ENCODE measurements around the gene NDUFB5.

NDUFB5 gene

DNA sequence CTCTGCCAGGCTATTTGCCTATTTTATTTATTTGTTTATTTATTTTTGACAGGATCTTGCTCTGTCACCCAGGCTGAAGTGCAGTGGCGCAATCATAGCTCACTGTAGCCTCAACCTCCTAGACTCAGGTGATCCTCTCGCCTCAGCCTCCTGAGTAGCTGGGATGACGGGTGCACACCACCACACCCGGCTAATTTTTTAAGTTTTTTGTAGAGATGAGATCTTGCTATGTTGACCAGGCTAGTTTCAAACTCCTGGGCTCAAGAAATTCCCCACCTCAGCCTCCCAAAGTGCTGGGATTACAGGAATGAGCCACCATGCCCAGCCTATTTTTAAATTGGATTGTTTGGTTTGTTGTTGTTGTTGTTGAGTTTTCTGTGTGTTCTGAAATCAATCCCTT is 5.5 kb downstream of the NDUFB5 start:
- H3K4me3 ChIP-seq (ENCODE audit: low read depth, low read length, poor library complexity, severe bottlenecking): no peak overlapping the region
- H3K36me3 ChIP-seq (ENCODE audit: insufficient read depth, low read length): peaks cover 29% of the 10 kb centered on the region
- H4K20me1 ChIP-seq (ENCODE audit: insufficient read depth, low read length): no peaks in the 10 kb centered on the region
- no peaks in the 10 kb centered on the region for H3K9me3 ChIP-seq (ENCODE audit: low read length)
- peaks cover 44% of the 10 kb centered on the region for H3K4me1 ChIP-seq (ENCODE audit: insufficient read depth, low read length, severe bottlenecking)
- TF ChIP-seq, protein P1, sequence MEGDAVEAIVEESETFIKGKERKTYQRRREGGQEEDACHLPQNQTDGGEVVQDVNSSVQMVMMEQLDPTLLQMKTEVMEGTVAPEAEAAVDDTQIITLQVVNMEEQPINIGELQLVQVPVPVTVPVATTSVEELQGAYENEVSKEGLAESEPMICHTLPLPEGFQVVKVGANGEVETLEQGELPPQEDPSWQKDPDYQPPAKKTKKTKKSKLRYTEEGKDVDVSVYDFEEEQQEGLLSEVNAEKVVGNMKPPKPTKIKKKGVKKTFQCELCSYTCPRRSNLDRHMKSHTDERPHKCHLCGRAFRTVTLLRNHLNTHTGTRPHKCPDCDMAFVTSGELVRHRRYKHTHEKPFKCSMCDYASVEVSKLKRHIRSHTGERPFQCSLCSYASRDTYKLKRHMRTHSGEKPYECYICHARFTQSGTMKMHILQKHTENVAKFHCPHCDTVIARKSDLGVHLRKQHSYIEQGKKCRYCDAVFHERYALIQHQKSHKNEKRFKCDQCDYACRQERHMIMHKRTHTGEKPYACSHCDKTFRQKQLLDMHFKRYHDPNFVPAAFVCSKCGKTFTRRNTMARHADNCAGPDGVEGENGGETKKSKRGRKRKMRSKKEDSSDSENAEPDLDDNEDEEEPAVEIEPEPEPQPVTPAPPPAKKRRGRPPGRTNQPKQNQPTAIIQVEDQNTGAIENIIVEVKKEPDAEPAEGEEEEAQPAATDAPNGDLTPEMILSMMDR (IDR thresholded peaks at IDR 0.05; ENCODE audit: low read length): no peak
- TF ChIP-seq EZH2 (IDR thresholded peaks at IDR 0.05; ENCODE audit: borderline replicate concordance, low read length): no peak
- H3K27ac ChIP-seq (ENCODE audit: low read depth, low read length, poor library complexity, severe bottlenecking): no peak overlapping the region
- no peak overlapping the region for H3K9ac ChIP-seq (ENCODE audit: low read length)
- H3K79me2 ChIP-seq (ENCODE audit: insufficient read depth, low read length): peaks cover 38% of the 10 kb centered on the region
- H3K27me3 ChIP-seq (ENCODE audit: insufficient read depth, low read length): no peaks in the 10 kb centered on the region
- no peak overlapping the region for H3K4me2 ChIP-seq (ENCODE audit: low read length)
- H3F3A ChIP-seq (ENCODE audit: insufficient read depth, low read length): peaks cover 3% of the 10 kb centered on the region; the same call in 1 of the 2 replicates
- H3K9me2 ChIP-seq (ENCODE audit: low read depth, low read length): no peaks in the 10 kb centered on the region
- no peak overlapping the region for H2AFZ ChIP-seq (ENCODE audit: low read length)

- Histone ChIP-seq H3K36me3 (ENCODE audit: insufficient read depth, low read length) (peaks cover 54% of the 10 kb centered on the region), H3K4me2 (ENCODE audit: low read length) (no peak overlapping the region), H3K9ac (ENCODE audit: low read length) (no peak overlapping the region), H2AFZ (ENCODE audit: low read length) (no peak overlapping the region), H3K9me3 (ENCODE audit: low read length) (no peaks in the 10 kb centered on the region), H3K27ac (ENCODE audit: low read depth, low read length, poor library complexity, severe bottlenecking) (no peak overlapping the region), H3F3A (ENCODE audit: insufficient read depth, low read length) (no peaks in the 10 kb centered on the region), H3K9me2 (ENCODE audit: low read depth, low read length) (no peaks in the 10 kb centered on the region), H3K4me1 (ENCODE audit: insufficient read depth, low read length, severe bottlenecking) (peaks cover 8% of the 10 kb centered on the region), H3K4me3 (ENCODE audit: low read depth, low read length, poor library complexity, severe bottlenecking) (no peak overlapping the region), H3K27me3 (ENCODE audit: insufficient read depth, low read length) (no peaks in the 10 kb centered on the region), H3K79me2 (ENCODE audit: insufficient read depth, low read length) (peaks cover 16% of the 10 kb centered on the region), H4K20me1 (ENCODE audit: insufficient read depth, low read length) (no peaks in the 10 kb centered on the region)
- no peak for TF ChIP-seq EZH2 (IDR thresholded peaks at IDR 0.05; ENCODE audit: borderline replicate concordance, low read length)
- TF ChIP-seq, protein P1 (IDR thresholded peaks at IDR 0.05; ENCODE audit: low read length): no peak
Observed at GRCh38 chr3:179613807-179614206, 9.2 kb downstream of the NDUFB5 start.

- no peak for TF ChIP-seq EZH2 (IDR thresholded peaks at IDR 0.05; ENCODE audit: borderline replicate concordance, low read length)
- TF ChIP-seq, protein P1 (IDR thresholded peaks at IDR 0.05; ENCODE audit: low read length): no peak
- no peak overlapping the region for H3K4me3 ChIP-seq (ENCODE audit: low read depth, low read length, poor library complexity, severe bottlenecking)
- no peaks in the 10 kb centered on the region for H3F3A ChIP-seq (ENCODE audit: insufficient read depth, low read length)
- H3K4me1 ChIP-seq (ENCODE audit: insufficient read depth, low read length, severe bottlenecking): no peaks in the 10 kb centered on the region
- H3K9me3 ChIP-seq (ENCODE audit: low read length): 0 out of 2 replicates have a peak, but pooled peaks cover 2% of the 10 kb centered on the region
- H3K27ac ChIP-seq (ENCODE audit: low read depth, low read length, poor library complexity, severe bottlenecking): no peak overlapping the region
- H4K20me1 ChIP-seq (ENCODE audit: insufficient read depth, low read length): no peaks in the 10 kb centered on the region
- no peak overlapping the region for H2AFZ ChIP-seq (ENCODE audit: low read length)
- peaks cover 55% of the 10 kb centered on the region for H3K36me3 ChIP-seq (ENCODE audit: insufficient read depth, low read length)
- H3K79me2 ChIP-seq (ENCODE audit: insufficient read depth, low read length): peaks cover 6% of the 10 kb centered on the region
- H3K9me2 ChIP-seq (ENCODE audit: low read depth, low read length): no peaks in the 10 kb centered on the region
- no peak overlapping the region for H3K4me2 ChIP-seq (ENCODE audit: low read length)
- H3K27me3 ChIP-seq (ENCODE audit: insufficient read depth, low read length): no peaks in the 10 kb centered on the region
- no peak overlapping the region for H3K9ac ChIP-seq (ENCODE audit: low read length)
Observed at GRCh38 chr3:179615458-179616173, 11.0 kb downstream of the NDUFB5 start.

All from OCI-LY1 (cell line).